T-helper 9 cell (primary cell): ENCODE data around the gene HORMAD2.

Experiments used
- DNase-seq: peaks from one replicate; pipeline ENCODE4 v3.0.0-alpha.2; 2020

HORMAD2 gene

GRCh38 chr22:30171008-30171407, 90.7 kb downstream of the HORMAD2 start:
- no peak for DNase-seq

GRCh38 chr22:30175690-30176288, 95.5 kb downstream of the HORMAD2 start:
- no peak for DNase-seq

GRCh38 chr22:30176431-30176830, 96.2 kb downstream of the HORMAD2 start:
- DNase-seq, result no peak

- DNase-seq, result no peak
Measured at GRCh38 chr22:30178181-30179126, 98.2 kb downstream of the HORMAD2 start.

- DNase-seq, result no peak
Measured at GRCh38 chr22:30180616-30181015, 100.4 kb downstream of the HORMAD2 start.

- no peak for DNase-seq
Measured at GRCh38 chr22:30181459-30182349, 101.4 kb downstream of the HORMAD2 start.

- no peak for DNase-seq
Measured at GRCh38 chr22:30182350-30182745, 102.1 kb downstream of the HORMAD2 start.

- no peak for DNase-seq
Measured at GRCh38 chr22:30182815-30183214, 102.6 kb downstream of the HORMAD2 start.

GRCh38 chr22:30183271-30183670, 103.0 kb downstream of the HORMAD2 start:
- no peak for DNase-seq

- no peak for DNase-seq
Measured at GRCh38 chr22:30183861-30184278, 103.6 kb downstream of the HORMAD2 start.

GRCh38 chr22:30185129-30185528, 104.9 kb downstream of the HORMAD2 start:
- no peak for DNase-seq

GRCh38 chr22:30185549-30185948, 105.3 kb downstream of the HORMAD2 start:
- DNase-seq, result no peak

GRCh38 chr22:30186041-30186440, 105.8 kb downstream of the HORMAD2 start:
- DNase-seq, result no peak

GRCh38 chr22:30186510-30186909, 106.2 kb downstream of the HORMAD2 start:
- DNase-seq, result no peak

GRCh38 chr22:30187094-30187493, 106.8 kb downstream of the HORMAD2 start:
- DNase-seq, result no peak

GRCh38 chr22:30187529-30188407, 107.5 kb downstream of the HORMAD2 start:
- DNase-seq, result no peak

GRCh38 chr22:30188911-30189310, 108.6 kb downstream of the HORMAD2 start:
- DNase-seq, result no peak

- DNase-seq, result no peak
Measured at GRCh38 chr22:30190574-30190973, 110.3 kb downstream of the HORMAD2 start.

GRCh38 chr22:30191040-30191701, 110.9 kb downstream of the HORMAD2 start:
- no peak for DNase-seq

- no peak for DNase-seq
Measured at GRCh38 chr22:30192427-30192826, 112.2 kb downstream of the HORMAD2 start.

GRCh38 chr22:30193031-30193775, 112.9 kb downstream of the HORMAD2 start:
- DNase-seq, result no peak
